Measurements from ENCODE around the gene GBP7. TPM values are rescaled to one million over a fixed set of nuclear protein-coding genes. Genes with fewer than 3 reads are reported as not detected.

GBP7 gene
- total and polyA plus RNA-seq, 4 donors, result 0.89 to 27.8 (median 16.8) TPM

DNA sequence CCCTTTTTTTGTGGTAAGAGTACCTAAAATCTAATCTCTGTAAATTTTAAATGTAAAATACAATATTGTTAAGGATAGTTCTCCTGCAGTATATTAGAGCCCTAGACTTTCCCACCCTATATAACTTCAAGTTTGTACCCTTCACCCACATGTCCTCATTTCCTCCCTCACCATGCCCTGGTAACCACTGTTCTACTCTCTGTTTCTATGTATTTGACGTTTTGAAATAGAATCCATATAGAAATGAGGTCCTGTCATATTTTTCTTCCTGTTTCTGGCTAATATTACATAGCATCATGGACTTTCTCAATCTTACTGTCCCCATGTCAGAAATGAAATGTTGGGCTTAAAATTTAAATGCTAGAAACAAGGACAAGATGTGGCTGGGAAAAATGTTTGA lies 24.8 kb downstream of the GBP7 start:
- no peaks in the 10 kb centered on the region for H3K27me3 ChIP-seq (ENCODE audit: control insufficient read depth in 4 of 4, insufficient read depth in 4 of 4, low read length in 3 of 4)
- no peaks in the 10 kb centered on the region for H3K9me3 ChIP-seq (ENCODE audit: control insufficient read depth in 4 of 4, low read length in 3 of 4)
- 54% methylated on average over 1 of the region's 1 CpG for WGBS
- H3K36me3 ChIP-seq (ENCODE audit: control insufficient read depth in 4 of 4, insufficient read depth in 3 of 4, low read depth in 1 of 4, low read length in 3 of 4), result peaks cover 0 to 32% (median 19%) of the 10 kb centered on the region in 4 donors
- DNase-seq (ENCODE audit: low spot score), result no peak
- no peak overlapping the region for H3K4me3 ChIP-seq (ENCODE audit: low read depth in 1 of 3, low read length in 3 of 3)
- peaks cover 0 to 2% (median 0%) of the 10 kb centered on the region in 4 donors for H3K4me1 ChIP-seq (ENCODE audit: control insufficient read depth in 4 of 4, insufficient read depth in 4 of 4, low read length in 3 of 4)
- TF ChIP-seq YY1 (IDR thresholded peaks at IDR 0.05) (no peak), NR2F2 (IDR thresholded peaks at IDR 0.05) (no peak), HNF4A (conservative IDR thresholded peaks at IDR 0.05) (no peak), RXRA (IDR thresholded peaks at IDR 0.05) (no peak), EGR1 (IDR thresholded peaks at IDR 0.05; ENCODE audit: low read depth in 2 of 2) (no peak), JUND (IDR thresholded peaks at IDR 0.05) (no peak), RAD21 (IDR thresholded peaks at IDR 0.05) (no peak), FOXA1 (IDR thresholded peaks at IDR 0.05) (no peak), HNF4G (IDR thresholded peaks at IDR 0.05) (no peak), GABPA (IDR thresholded peaks at IDR 0.05 in 1 of 2, conservative IDR thresholded peaks at IDR 0.05 in 1 of 2) (no peak)
- TF ChIP-seq, protein P1, sequence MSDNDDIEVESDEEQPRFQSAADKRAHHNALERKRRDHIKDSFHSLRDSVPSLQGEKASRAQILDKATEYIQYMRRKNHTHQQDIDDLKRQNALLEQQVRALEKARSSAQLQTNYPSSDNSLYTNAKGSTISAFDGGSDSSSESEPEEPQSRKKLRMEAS (IDR thresholded peaks at IDR 0.05), result no peak
- TF ChIP-seq, protein P2, sequence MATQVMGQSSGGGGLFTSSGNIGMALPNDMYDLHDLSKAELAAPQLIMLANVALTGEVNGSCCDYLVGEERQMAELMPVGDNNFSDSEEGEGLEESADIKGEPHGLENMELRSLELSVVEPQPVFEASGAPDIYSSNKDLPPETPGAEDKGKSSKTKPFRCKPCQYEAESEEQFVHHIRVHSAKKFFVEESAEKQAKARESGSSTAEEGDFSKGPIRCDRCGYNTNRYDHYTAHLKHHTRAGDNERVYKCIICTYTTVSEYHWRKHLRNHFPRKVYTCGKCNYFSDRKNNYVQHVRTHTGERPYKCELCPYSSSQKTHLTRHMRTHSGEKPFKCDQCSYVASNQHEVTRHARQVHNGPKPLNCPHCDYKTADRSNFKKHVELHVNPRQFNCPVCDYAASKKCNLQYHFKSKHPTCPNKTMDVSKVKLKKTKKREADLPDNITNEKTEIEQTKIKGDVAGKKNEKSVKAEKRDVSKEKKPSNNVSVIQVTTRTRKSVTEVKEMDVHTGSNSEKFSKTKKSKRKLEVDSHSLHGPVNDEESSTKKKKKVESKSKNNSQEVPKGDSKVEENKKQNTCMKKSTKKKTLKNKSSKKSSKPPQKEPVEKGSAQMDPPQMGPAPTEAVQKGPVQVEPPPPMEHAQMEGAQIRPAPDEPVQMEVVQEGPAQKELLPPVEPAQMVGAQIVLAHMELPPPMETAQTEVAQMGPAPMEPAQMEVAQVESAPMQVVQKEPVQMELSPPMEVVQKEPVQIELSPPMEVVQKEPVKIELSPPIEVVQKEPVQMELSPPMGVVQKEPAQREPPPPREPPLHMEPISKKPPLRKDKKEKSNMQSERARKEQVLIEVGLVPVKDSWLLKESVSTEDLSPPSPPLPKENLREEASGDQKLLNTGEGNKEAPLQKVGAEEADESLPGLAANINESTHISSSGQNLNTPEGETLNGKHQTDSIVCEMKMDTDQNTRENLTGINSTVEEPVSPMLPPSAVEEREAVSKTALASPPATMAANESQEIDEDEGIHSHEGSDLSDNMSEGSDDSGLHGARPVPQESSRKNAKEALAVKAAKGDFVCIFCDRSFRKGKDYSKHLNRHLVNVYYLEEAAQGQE (IDR thresholded peaks at IDR 0.05), result no peak
- TF ChIP-seq, protein P3, sequence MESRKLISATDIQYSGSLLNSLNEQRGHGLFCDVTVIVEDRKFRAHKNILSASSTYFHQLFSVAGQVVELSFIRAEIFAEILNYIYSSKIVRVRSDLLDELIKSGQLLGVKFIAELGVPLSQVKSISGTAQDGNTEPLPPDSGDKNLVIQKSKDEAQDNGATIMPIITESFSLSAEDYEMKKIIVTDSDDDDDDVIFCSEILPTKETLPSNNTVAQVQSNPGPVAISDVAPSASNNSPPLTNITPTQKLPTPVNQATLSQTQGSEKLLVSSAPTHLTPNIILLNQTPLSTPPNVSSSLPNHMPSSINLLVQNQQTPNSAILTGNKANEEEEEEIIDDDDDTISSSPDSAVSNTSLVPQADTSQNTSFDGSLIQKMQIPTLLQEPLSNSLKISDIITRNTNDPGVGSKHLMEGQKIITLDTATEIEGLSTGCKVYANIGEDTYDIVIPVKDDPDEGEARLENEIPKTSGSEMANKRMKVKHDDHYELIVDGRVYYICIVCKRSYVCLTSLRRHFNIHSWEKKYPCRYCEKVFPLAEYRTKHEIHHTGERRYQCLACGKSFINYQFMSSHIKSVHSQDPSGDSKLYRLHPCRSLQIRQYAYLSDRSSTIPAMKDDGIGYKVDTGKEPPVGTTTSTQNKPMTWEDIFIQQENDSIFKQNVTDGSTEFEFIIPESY (IDR thresholded peaks at IDR 0.05), result no peak
- TF ChIP-seq, protein P4, sequence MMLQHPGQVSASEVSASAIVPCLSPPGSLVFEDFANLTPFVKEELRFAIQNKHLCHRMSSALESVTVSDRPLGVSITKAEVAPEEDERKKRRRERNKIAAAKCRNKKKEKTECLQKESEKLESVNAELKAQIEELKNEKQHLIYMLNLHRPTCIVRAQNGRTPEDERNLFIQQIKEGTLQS (IDR thresholded peaks at IDR 0.05), result no peak
- no peak overlapping the region for H3K27ac ChIP-seq (ENCODE audit: low read depth in 1 of 2, low read length in 2 of 2)
- no peak overlapping the region for H3K9ac ChIP-seq (ENCODE audit: low read depth in 1 of 2, low read length in 2 of 2)

DNA sequence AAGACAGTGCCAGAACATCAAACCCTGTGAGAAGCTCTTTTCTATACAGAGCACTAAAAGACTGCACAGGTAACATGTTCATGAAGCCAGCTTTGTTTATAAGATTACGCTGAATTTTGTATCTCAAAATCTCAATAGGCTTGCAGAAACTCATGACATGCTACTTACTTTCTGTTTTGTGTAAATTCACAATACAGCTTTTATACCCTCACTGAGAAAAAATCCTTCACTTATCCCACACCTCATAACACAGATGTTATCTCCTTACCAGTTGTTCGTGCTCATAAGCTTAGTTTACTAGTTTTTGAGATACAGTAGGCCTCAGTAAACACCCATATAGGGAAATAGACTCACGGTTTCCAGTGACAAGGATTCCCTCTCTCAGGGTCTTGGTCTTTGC lies 25.8 kb downstream of the GBP7 start:
- H3K27me3 ChIP-seq (ENCODE audit: control insufficient read depth in 4 of 4, insufficient read depth in 4 of 4, low read length in 3 of 4), result no peaks in the 10 kb centered on the region
- H3K4me3 ChIP-seq (ENCODE audit: low read depth in 1 of 3, low read length in 3 of 3), result no peak overlapping the region
- H3K36me3 ChIP-seq (ENCODE audit: control insufficient read depth in 4 of 4, insufficient read depth in 3 of 4, low read depth in 1 of 4, low read length in 3 of 4), result peaks cover 0 to 35% (median 19%) of the 10 kb centered on the region in 4 donors
- no peaks in the 10 kb centered on the region for H3K9me3 ChIP-seq (ENCODE audit: control insufficient read depth in 4 of 4, low read length in 3 of 4)
- WGBS, result 92% methylated on average over 3 of the region's 3 CpGs
- DNase-seq (ENCODE audit: low spot score), result no peak
- H3K4me1 ChIP-seq (ENCODE audit: control insufficient read depth in 4 of 4, insufficient read depth in 4 of 4, low read length in 3 of 4), result peaks cover 0 to 2% (median 0%) of the 10 kb centered on the region in 4 donors
- no peak overlapping the region for H3K27ac ChIP-seq (ENCODE audit: low read depth in 1 of 2, low read length in 2 of 2)
- no peak overlapping the region for H3K9ac ChIP-seq (ENCODE audit: low read depth in 1 of 2, low read length in 2 of 2)
- TF ChIP-seq, protein P4 (IDR thresholded peaks at IDR 0.05), result no peak
- TF ChIP-seq RXRA (IDR thresholded peaks at IDR 0.05), result no peak
- TF ChIP-seq GABPA (IDR thresholded peaks at IDR 0.05 in 1 of 2, conservative IDR thresholded peaks at IDR 0.05 in 1 of 2), result no peak
- no peak for TF ChIP-seq NR2F2 (IDR thresholded peaks at IDR 0.05)
- no peak for TF ChIP-seq JUND (IDR thresholded peaks at IDR 0.05)
- TF ChIP-seq TAF1 (conservative IDR thresholded peaks at IDR 0.05), result no peak
- no peak for TF ChIP-seq RAD21 (IDR thresholded peaks at IDR 0.05)
- TF ChIP-seq, protein P2 (IDR thresholded peaks at IDR 0.05), result no peak
- no peak for TF ChIP-seq HNF4G (IDR thresholded peaks at IDR 0.05)
- TF ChIP-seq HNF4A (conservative IDR thresholded peaks at IDR 0.05), result no peak
- TF ChIP-seq, protein P5, sequence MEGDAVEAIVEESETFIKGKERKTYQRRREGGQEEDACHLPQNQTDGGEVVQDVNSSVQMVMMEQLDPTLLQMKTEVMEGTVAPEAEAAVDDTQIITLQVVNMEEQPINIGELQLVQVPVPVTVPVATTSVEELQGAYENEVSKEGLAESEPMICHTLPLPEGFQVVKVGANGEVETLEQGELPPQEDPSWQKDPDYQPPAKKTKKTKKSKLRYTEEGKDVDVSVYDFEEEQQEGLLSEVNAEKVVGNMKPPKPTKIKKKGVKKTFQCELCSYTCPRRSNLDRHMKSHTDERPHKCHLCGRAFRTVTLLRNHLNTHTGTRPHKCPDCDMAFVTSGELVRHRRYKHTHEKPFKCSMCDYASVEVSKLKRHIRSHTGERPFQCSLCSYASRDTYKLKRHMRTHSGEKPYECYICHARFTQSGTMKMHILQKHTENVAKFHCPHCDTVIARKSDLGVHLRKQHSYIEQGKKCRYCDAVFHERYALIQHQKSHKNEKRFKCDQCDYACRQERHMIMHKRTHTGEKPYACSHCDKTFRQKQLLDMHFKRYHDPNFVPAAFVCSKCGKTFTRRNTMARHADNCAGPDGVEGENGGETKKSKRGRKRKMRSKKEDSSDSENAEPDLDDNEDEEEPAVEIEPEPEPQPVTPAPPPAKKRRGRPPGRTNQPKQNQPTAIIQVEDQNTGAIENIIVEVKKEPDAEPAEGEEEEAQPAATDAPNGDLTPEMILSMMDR (IDR thresholded peaks at IDR 0.05; ENCODE audit: low read depth, low read length, missing input control), result no peak
- TF ChIP-seq, protein P3 (IDR thresholded peaks at IDR 0.05), result no peak
- TF ChIP-seq FOXA1 (IDR thresholded peaks at IDR 0.05), result no peak
- TF ChIP-seq FOXA2 (IDR thresholded peaks at IDR 0.05), result no peak

All from liver (tissue), 9 donors.